Measurements from ENCODE around the gene PSME3IP1.
A peak's percentile ranks its signal among the peaks of the same experiment; 100 is the strongest.
"Not testable (repeated sequence)": the region's sequence is repeated elsewhere in the genome, so short reads cannot be mapped to it uniquely, and the experiment has no call there.

The PSME3IP1 gene

GRCh38 chr16:57200321-57200720 is 14.5 kb upstream of the PSME3IP1 start:
- DNase-seq (ENCODE audit: low read depth, low spot score), result not testable (repeated sequence)

- DNase-seq (ENCODE audit: low read depth, low spot score), result no peak
These were observed 10.9 kb upstream of the PSME3IP1 start for GRCh38 chr16:57196753-57197152.

- no peak for DNase-seq (ENCODE audit: low read depth, low spot score)
These were observed 10.4 kb upstream of the PSME3IP1 start for GRCh38 chr16:57196286-57196685.

- DNase-seq (ENCODE audit: low read depth, low spot score), result no peak
These were observed 8.7 kb upstream of the PSME3IP1 start for GRCh38 chr16:57194512-57194911.

- no peak for DNase-seq (ENCODE audit: low read depth, low spot score)
These were observed 7.1 kb upstream of the PSME3IP1 start for GRCh38 chr16:57192720-57193486.

- DNase-seq (ENCODE audit: low read depth, low spot score), result no peak
These were observed 6.3 kb upstream of the PSME3IP1 start for GRCh38 chr16:57192146-57192545.

GRCh38 chr16:57191056-57191571 is 5.3 kb upstream of the PSME3IP1 start:
- no peak for DNase-seq (ENCODE audit: low read depth, low spot score)

- DNase-seq (ENCODE audit: low read depth, low spot score), result no peak
These were observed 4.3 kb upstream of the PSME3IP1 start for GRCh38 chr16:57190136-57190535.

GRCh38 chr16:57189527-57189926 is 3.7 kb upstream of the PSME3IP1 start:
- not testable (repeated sequence) for DNase-seq (ENCODE audit: low read depth, low spot score)

GRCh38 chr16:57188711-57189002 is 2.8 kb upstream of the PSME3IP1 start:
- no peak for DNase-seq (ENCODE audit: low read depth, low spot score)

GRCh38 chr16:57187902-57188710 is 2.3 kb upstream of the PSME3IP1 start:
- DNase-seq (ENCODE audit: low read depth, low spot score), result not testable (repeated sequence)

GRCh38 chr16:57186872-57187854 is 1.3 kb upstream of the PSME3IP1 start:
- DNase-seq (ENCODE audit: low read depth, low spot score), result peak; percentile 45

- no peak for DNase-seq (ENCODE audit: low read depth, low spot score)
These were observed 344 bp downstream of the PSME3IP1 start for GRCh38 chr16:57185446-57185944.

- DNase-seq (ENCODE audit: low read depth, low spot score), result peak; percentile 23
These were observed 873 bp downstream of the PSME3IP1 start for GRCh38 chr16:57184887-57185445.

GRCh38 chr16:57184113-57184512 is 1.7 kb downstream of the PSME3IP1 start:
- DNase-seq (ENCODE audit: low read depth, low spot score), result no peak

GRCh38 chr16:57179215-57179828 is 6.5 kb downstream of the PSME3IP1 start:
- DNase-seq (ENCODE audit: low read depth, low spot score), result no peak

GRCh38 chr16:57178793-57179212 is 7.0 kb downstream of the PSME3IP1 start:
- peak; percentile 23 for DNase-seq (ENCODE audit: low read depth, low spot score)

- no peak for DNase-seq (ENCODE audit: low read depth, low spot score)
These were observed 7.6 kb downstream of the PSME3IP1 start for GRCh38 chr16:57178196-57178595.

- DNase-seq (ENCODE audit: low read depth, low spot score), result no peak
These were observed 9.9 kb downstream of the PSME3IP1 start for GRCh38 chr16:57175896-57176295.

GRCh38 chr16:57172721-57173290 is 13.0 kb downstream of the PSME3IP1 start:
- no peak for DNase-seq (ENCODE audit: low read depth, low spot score)
